Hepatic stellate cell (primary cell): Measurements from ENCODE around the gene DNAJC3.
"Not testable (repeated sequence)": the region's sequence is repeated elsewhere in the genome, so short reads cannot be mapped to it uniquely, and the experiment has no call there.

Experiments used
- DNase-seq: peaks from one replicate; pipeline ENCODE4 v3.0.0; 2011; ENCODE audit warnings: low spot score

Gene DNAJC3

DNA sequence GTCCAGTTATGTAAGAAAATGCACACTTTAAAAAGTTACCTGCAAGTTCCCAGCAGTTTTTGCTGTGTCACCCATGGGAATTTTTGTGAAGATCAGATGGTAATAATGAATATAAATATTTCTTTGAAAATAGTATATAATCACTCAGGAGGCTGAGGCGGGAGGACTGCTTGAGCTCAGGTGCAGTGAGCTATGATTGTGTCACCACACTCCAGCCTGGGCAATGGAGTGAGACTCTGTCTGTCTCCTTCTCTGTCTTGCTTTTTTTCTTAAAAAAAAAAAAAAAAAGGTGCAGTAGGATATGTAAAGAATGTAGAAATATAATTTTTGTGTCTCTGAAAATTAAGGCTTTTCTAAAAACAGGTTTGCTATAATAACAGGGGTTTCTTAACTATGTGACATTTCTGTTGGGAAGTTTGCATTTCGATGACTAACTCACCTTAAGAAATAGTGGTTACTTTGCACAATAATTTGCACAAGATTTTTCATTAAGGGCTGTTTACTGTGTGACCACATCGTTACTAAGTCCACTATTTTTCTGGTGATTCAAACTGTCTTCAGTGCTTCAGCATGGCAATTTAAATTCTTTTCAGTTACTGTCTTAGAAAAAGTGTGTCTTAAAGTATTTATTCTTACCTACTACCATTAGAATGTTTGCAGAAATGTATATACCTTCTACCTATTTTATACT is 37.3 kb downstream of the DNAJC3 start:
- DNase-seq: peak; percentile 28

DNA sequence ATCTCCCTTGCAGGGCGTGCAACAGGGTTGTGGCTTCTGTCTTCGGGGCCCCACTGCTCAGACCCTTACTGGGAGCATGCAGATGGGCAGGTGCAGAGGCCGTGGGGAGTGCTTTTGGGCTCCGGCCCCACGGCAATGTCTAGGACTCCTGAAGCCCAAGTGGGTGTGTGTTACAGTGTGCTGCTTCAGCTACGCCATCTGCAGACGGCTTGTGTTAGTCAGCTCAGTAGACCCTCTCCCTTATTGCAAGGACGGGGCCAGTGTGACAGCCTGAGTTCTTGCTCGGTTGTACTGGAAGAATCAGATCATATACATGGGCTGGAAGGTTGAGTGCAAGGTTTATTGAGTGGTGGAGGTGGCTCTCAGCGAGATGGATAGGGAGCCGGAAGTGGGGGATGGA is 39.3 kb downstream of the DNAJC3 start:
- DNase-seq: no peak

DNA sequence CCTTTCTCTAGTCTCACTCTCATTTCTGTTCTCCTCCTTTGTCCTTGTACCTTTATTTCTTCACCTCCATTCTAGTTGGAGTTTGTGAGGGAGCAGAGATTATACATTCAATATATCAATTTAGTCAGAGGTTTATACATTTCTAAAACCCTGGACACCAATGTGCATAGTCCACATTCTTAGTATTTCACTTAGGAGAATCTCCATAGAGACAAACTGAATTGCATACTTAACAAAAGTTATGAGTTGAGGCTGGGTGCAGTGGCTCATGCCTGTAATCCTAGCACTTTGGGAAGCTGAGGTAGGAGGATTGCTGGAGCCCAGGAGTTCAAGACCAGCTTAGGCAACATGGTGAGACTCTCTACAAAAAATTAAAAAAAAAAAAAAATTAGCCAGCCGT is 45.3 kb downstream of the DNAJC3 start:
- DNase-seq: no peak

DNA sequence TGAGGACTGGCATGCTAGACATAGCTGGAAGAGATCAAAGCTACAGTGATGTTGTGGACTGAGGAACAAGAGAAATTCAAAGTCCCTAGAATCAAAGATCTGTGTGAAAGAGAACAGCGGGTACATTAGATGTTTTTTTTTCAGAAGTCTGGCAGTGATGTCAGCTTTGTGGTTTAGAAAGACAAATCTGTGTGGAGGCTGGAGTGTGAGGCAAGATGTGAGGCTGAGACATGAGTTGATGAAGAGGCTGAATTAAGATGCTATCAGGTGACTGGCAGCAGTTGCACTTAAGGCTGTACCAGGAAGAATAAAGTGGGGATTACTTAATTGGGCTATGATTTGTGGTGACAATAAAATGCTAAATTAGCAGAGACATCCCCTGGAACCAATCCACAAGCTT is 46.5 kb downstream of the DNAJC3 start:
- no peak for DNase-seq

DNA sequence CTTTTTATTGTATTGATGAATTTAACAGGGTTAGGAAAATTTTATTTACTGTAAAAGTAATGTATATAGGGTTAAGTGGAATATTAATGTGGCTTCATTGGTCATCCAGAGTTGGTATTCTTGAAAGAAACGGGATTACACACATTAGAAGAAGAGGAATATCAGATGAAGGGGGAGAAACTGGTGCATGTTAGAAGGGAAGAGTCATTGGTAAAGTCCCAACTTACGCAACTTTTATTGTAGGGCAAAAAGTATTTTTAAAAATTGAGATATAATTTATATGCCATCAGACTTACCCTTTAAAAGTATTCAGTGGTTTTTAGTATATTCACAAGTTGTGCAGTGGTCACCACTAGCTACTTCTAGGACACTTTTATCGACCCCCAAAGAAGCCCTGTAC is 47.3 kb downstream of the DNAJC3 start:
- no peak for DNase-seq

DNA sequence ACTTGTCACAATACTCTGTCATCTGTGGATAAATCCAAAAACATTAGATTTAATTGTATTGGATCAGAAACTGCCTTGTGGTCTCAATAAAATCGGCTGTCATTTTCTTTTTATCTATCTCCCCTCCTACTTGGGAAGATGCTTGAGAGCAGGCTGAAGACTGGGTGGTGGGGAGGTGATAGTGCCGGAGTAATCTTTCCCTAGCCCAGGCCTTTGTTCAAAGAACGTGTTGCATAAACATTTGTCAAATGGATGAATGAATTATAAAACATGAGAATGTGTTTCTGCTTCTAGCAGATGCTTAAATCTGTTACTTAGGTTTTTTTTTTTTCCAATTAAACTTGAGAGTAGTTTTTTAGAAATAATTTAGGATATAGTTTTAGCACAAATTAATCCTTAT is 49.9 kb downstream of the DNAJC3 start:
- DNase-seq: no peak

DNA sequence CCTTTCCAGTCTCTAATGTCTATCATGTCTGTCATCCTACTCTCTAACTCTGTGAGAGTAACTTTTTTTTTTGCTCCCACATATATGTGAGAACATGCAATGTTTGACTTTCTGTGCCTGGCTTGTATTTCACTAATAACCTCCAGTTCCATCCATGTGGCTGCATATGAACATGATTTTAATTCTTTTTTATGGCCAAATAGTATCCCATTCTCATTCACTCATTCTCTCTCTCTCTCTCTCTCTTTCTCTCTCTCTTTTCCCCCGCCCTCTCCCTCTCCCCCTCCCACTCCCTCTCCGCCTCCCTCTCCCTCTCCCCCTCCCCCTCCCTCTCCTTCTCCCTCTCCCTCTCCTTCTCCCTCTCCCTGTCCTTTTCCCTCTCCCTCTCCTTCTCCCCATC is 52.0 kb downstream of the DNAJC3 start:
- no peak for DNase-seq

DNA sequence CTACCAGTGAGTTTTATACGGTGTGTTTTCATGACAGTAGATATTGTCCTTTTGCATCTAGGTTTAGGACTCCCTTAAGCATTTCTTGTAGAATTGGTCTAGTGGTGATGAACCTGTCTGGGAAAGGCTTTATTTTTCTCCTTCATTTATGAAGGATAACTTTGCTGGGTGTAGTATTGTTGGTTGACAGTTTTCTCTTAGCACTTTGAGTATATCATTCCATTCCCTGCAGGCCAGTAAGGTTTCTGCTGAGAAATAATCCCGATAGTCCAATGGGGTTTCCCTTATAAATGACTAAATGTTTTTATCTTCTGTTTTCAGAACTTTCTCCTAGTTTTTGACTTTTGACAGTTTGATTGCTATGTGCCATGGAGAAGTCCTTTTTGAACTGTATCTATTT is 57.2 kb downstream of the DNAJC3 start:
- DNase-seq: no peak

DNA sequence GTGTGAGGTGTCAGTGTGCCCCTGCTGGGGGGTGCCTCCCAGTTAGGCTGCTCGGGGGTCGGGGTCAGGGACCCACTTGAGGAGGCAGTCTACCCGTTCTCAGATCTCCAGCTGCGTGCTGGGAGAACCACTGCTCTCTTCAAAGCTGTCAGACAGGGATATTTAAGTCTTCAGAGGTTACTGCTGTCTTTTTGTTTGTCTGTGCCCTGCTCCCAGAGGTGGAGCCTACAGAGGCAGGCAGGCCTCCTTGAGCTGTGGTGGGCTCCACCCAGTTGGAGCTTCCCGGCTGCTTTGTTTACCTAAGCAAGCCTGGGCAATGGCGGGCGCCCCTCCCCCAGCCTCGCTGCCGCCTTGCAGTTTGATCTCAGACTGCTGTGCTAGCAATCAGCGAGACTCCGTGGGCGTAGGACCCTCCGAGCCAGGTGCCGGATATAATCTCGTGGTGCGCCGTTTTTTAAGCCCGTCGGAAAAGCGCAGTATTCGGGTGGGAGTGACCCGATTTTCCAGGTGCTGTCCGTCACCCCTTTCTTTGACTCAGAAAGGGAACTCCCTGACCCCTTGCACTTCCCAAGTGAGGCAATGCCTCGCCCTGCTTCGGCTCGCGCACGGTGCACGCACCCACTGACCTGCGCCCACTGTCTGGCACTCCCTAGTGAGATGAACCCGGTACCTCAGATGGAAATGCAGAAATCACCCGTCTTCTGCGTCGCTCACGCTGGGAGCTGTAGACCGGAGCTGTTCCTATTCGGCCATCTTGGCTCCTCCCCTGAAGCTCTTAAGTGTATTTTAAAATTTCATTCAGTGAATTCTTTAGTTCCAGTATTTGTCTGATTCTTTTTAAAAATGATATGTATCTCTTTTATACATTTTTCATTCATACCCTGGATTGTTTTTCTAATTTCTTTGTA is 63.4 kb downstream of the DNAJC3 start:
- not testable (repeated sequence) for DNase-seq

DNA sequence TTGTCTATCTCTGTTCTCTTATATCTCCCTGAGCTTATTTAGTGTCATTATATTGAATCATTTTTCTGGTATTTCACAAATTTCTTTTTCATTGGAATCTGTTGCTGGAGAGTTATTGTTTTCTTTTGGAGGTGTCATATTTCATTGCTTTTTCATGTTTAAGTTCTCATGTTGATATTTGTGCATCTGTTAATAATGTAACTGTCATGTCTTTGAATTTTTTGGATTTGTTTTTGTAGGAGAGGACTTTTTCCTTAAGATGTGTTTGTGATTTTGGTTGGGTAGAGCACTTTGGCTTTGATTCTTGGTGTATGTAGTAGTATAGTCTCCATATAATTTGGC is 64.0 kb downstream of the DNAJC3 start:
- no peak for DNase-seq

DNA sequence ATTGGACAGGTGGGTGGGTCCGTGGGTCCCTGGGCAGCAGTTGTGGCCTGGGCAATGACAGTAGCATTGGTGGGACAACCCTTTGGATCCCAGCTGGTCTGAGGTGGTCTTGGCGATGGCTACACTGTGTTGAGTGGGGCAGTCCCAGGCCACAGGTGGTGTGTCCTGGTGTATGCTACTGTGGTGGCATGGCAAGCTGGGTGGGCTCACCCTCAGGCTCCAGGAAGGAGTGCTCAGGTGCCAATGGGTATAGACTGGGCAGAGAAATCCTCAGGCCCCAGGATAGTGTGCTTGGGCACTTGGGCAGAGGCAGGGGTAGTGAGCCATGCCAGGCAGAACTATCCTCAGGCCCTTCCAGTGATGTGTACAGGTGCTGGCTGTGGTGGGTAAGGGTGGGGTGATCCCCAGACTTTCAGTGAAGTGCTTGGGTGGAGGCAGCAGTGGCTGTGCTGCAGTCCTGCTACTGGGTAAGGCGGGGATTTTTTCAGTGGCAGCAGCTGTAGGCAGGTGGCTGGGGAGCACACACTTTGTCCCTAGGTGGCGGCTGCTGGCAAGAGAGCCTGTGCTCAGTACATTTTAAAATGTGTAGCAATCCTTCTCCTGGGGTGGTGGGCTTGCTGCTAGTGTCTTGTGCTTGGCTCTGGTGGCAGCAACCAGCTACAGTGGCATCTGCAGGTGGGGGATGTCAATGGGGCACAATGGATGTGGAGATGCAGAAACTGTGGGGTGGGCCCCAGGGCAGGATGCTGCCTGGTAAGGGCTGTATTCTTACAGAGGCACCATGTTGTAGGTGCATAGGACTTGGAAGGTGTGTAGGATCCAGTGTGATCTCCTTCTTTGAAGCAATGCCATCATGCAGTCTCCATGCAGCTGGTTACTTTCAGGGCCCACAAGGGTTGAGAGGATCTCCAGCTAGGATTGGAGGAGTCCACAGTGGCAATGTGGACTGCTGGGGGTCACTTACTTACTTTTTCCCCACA is 64.9 kb downstream of the DNAJC3 start:
- no peak for DNase-seq

DNA sequence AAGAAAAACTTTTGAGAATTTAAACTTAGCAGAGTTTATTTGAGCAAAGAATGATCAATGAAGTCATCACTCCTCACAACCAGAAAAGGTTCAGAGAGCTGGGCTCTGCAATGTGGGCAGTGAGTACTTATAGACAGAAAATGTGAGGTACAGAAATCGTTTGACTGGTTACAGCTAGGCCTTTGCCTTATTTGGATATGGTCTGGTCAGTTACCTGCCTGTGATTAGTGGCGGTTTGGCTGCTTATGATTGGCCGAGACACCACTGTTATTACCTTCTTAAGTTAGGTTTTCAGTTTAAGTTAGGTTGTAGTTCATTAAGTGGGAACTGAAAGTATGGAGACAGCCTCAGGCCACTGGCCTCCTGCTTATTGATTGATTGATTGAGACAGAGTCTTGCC is 66.3 kb downstream of the DNAJC3 start:
- DNase-seq: no peak

DNA sequence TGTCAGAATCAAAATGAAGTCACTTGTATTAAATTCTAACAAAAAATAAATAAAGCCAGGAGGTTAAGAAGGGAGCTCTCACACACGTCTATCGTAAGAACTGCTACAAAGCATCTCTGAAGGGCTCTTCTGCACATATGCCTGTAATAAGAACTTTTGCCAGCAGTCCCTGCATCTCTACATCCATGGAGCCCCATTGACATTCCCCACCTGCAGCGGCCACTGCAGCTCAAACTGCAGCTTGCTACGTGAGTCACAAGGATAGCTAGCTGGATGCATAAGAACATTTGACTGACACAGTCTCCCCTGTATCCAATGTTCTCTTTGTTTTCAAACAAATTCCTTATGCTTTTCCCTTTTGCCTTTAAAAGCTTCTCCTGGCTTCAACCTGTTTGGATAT is 68.3 kb downstream of the DNAJC3 start:
- no peak for DNase-seq

DNA sequence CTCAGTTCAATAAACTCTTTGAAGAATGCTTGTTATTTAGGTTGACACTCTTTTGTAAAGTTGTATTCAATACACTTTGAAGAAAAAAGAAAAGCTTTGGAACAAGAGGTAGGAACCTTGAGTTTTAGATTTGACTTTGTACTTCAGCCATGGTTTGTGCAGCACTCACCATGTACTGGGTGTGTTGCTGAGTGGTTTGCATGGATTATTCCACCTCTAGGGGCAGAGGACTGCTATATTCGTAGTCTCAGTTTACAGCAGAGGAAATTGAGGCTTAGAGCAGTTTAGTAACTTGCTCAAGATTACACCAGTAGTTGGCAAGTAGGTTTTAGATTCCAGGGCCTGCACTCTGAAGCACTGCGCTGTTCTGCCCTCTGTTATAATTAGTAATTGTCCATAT is 68.8 kb downstream of the DNAJC3 start:
- no peak for DNase-seq

DNA sequence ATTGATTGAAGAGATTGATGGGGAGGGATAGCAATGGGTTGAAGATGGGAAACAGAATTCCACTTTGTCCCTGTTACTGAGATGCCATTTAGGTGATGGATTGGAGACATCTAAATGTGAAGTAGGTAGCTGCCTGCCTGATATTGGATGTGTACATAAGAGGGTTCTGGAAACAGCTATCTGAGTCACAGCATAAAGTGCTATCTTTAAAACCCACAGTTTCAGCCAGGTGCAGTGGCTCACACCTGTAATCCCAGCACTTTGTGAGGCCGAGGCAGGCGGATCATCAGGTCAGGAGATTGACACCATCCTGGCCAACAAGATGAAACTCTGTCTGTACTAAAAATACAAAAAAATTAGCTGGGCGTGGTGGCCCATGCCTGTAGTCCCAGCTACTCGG is 72.6 kb downstream of the DNAJC3 start:
- DNase-seq: no peak

DNA sequence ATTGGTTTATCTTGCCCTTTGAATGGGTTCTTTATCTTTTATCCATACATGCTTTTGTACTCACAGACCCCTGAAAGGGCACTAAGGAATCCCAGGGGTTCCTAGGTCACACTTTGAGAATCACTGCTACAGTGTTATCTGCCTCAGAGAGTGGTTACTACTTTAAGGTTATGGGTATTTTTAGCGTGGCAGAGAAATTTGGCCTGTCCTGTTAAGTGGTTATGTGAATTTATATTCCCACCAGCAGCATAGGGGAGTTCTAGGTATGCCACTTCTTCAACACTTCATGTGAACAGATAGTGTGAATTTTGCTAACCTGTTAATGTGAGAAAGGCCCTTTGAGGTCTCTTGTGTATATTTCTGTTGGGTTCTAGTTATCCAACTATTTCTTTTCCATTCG is 75.7 kb downstream of the DNAJC3 start:
- DNase-seq: no peak

DNA sequence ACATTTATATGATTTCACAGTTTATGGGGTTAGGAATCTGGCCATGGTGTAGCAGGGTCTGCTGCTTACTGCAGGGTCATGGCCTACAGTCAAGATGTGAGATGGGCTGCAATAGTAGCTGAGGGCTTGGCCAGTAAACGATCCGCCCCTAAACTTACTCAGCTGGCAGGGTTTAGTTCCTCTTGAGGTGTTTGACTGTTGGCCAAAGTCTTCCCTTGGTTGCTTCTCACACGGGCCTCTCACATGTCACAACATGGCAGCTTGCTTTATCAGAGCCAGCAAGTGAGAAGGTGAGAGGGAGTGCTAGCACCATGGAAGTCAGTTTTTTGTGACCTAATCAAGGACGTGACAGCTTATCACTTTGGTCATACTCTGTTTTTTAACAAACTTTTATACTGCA is 77.1 kb downstream of the DNAJC3 start:
- no peak for DNase-seq

DNA sequence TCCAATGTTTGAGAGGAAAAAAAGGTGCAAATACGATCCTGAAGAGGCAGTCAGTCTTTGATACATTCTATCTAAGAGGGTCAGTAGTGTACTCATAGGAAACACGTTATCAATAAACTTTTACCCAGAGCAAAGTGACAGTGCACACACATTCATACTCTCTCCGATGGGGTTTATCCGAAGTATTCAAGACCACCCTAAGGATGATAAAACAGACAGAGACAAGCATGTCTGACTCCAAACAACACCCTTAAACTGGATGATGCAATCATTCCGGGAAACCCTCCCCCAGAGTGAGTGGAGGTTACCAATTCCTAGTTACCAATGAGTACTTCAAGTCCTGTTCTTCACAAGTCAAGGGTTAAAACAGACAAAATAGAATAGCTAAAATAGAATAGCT is 79.1 kb downstream of the DNAJC3 start:
- DNase-seq: no peak

DNA sequence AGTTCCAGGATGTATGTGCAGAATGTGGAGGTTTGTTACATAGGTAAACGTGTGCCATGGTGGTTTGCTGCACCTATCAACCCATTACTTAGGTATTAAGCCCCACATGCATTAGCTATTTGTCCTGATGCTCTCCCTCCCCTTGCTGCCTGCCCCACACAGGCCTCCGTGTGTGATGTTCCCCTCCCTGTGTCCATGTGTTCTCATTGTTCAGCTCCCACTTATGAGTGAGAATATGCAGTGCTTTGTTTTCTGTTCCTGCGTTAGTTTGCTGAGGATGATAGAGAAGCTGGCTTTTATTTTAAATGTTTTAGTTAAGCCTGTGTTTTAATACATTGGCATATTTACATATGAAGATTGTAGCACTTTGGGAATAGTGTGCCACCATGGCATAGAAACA is 85.7 kb downstream of the DNAJC3 start:
- not testable (repeated sequence) for DNase-seq

DNA sequence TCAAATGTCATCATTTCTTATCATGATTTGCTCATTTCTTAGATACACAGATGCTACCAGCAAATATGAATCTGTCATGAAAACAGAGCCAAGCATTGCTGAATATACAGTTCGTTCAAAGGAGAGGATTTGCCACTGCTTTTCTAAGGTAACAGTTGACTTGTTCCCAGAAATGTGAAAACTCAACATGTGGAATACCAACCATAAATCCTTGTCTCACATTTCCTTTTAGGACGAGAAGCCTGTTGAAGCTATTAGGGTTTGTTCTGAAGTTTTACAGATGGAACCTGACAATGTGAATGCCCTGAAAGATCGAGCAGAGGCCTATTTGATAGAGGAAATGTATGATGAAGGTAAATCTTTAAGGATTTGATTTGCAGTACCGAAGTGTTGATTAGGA is 86.7 kb downstream of the DNAJC3 start:
- no peak for DNase-seq

DNA sequence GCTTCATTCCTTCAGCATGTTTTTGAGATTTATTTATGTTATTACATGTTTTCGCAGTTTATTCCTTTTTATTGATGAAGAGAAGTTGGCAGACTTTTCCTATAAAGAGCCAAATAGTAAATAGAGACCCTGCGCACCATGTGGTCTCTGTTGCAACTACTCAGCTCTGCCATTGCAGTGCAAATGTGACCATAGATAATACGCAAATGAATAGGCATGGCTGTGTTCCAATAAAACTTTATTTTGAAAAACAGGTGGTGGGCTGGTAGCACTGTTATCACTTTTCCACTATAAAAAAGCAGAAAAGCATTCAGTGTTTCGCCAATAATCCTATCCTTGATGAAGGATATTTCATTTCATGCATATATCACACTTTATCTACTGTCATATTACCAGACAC is 95.0 kb downstream of the DNAJC3 start:
- no peak for DNase-seq

DNA sequence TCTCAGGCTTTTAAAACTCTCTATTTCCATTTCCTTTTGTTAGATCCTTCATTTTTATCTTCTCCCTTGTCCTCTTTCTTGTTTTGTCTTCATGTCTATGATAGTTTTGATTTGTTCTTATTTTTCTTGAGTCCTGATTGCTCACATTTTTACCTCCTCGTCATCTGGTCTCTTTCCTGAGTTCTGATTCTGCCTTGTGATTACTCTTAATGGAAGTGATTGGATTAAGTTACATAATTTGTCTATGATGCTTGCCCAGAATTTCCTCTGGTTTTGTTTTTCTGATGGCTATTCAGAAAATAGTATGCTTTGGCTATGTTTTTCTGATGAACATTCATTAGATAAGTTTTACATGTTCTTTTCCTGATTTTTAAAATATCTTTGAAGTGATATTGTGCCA is 102.6 kb downstream of the DNAJC3 start:
- DNase-seq: no peak

DNA sequence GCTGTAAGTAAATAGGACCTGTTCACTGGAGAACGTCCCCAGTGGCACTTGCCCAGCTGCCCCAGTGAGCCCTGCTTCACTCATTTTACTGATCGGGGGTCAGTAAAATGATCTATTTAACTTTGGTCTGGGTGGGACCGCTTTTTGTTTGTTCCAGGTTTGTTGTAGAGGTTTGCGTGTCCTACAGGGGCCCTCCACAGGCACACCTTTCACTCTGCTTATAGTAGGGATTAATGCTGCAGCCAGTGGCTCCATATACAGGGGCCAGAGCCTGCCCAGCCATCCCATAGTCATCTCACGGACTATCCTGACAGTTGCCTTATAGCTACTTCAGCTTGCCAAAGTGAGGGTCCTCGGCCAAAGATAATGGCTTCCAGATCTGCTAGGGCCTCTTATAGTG is 104.1 kb downstream of the DNAJC3 start:
- no peak for DNase-seq
